Breast epithelium (tissue), 3 donors: ENCODE results near the gene BET1L.

Experiments used
- CTCF ChIP-seq, 3 donors: fragments of 450-650 bp; IDR thresholded peaks; one replicate each; pipeline ENCODE4 v1.5.1; 2016 to 2017; ENCODE audit warnings: antibody characterized with exemption in 3 of 3, mild to moderate bottlenecking in 3 of 3, moderate library complexity in 3 of 3
- POLR2AphosphoS5 ChIP-seq, 3 donors: sonication (generic); formaldehyde crosslinking; IDR thresholded peaks; one replicate each; pipeline ENCODE4 v1.6.1; 2017; ENCODE audit warnings: antibody characterized with exemption in 3 of 3

GRCh38 chr11:211741-212140 is 4.5 kb upstream of the BET1L start:
- no peak for TF ChIP-seq CTCF (IDR thresholded peaks at IDR 0.05)
- TF ChIP-seq POLR2AphosphoS5 (IDR thresholded peaks at IDR 0.05), result no peak
